ENCODE results near the gene FBXO8. TPM values are rescaled to one million over a fixed set of nuclear protein-coding genes. Genes with fewer than 3 reads are reported as not detected.

Gene FBXO8
- total RNA-seq, 1 experiment from 2014 or later, result 11.7 TPM

- Histone ChIP-seq H3K4me1 (ENCODE audit: insufficient read depth, low read length, poor library complexity, severe bottlenecking) (no peaks in the 10 kb centered on the region), H3K9me3 (ENCODE audit: low read depth, low read length, poor library complexity, severe bottlenecking) (peaks cover 4% of the 10 kb centered on the region), H3K27ac (ENCODE audit: low read depth, low read length, poor library complexity, severe bottlenecking) (no peak overlapping the region), H3K4me3 (ENCODE audit: low read depth, low read length, poor library complexity, severe bottlenecking) (no peak overlapping the region), H3K36me3 (ENCODE audit: insufficient read depth, low read length, poor library complexity, severe bottlenecking) (no peaks in the 10 kb centered on the region), H3K27me3 (replicated peaks; ENCODE audit: insufficient read depth, low read depth, low read length, poor library complexity) (no peaks in the 10 kb centered on the region)
- CTCF ChIA-PET, result no interaction called here
- TF ChIP-seq EZH2 (IDR thresholded peaks at IDR 0.05; ENCODE audit: borderline replicate concordance, low read depth, low read length, poor library complexity, severe bottlenecking), result no peak
- TF ChIP-seq, protein P1, sequence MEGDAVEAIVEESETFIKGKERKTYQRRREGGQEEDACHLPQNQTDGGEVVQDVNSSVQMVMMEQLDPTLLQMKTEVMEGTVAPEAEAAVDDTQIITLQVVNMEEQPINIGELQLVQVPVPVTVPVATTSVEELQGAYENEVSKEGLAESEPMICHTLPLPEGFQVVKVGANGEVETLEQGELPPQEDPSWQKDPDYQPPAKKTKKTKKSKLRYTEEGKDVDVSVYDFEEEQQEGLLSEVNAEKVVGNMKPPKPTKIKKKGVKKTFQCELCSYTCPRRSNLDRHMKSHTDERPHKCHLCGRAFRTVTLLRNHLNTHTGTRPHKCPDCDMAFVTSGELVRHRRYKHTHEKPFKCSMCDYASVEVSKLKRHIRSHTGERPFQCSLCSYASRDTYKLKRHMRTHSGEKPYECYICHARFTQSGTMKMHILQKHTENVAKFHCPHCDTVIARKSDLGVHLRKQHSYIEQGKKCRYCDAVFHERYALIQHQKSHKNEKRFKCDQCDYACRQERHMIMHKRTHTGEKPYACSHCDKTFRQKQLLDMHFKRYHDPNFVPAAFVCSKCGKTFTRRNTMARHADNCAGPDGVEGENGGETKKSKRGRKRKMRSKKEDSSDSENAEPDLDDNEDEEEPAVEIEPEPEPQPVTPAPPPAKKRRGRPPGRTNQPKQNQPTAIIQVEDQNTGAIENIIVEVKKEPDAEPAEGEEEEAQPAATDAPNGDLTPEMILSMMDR (conservative IDR thresholded peaks at IDR 0.05; ENCODE audit: low read depth, low read length), result no peak
- intact Hi-C loops (cut with micrococcal nuclease; ENCODE audit: unreplicated experiment), result no loop called here
- no peak for DNase-seq (ENCODE audit: low spot score)
- POLR2A ChIA-PET (ENCODE audit: low non-redundant PET), result no interaction called here
- no TSS peak for BruUV-seq (replicated peaks)
Measured at GRCh38 chr4:174274436-174274835, 9.0 kb downstream of the FBXO8 start.

DNA sequence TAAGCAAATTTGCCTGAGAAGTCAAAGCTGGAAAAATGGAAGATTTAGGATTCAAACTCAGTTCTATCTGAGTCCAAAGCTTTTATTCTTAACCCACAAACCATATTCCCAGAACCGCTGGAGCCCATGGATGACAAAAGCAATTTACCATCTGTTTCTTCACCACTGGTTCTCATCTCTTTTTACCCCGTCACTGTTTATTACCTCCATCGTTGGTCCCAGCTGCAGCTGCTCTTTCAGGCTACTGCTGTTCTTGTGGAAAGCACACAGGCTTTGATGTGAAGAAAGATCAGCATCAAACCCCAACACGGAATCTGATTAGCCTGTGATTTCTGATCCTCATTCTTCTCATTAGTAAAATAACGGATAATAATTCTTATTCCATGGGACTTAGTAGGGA, 9.5 kb downstream of the FBXO8 start:
- Histone ChIP-seq H3K4me1 (ENCODE audit: insufficient read depth, low read length, poor library complexity, severe bottlenecking) (no peaks in the 10 kb centered on the region), H3K27ac (ENCODE audit: low read depth, low read length, poor library complexity, severe bottlenecking) (no peak overlapping the region), H3K4me3 (ENCODE audit: low read depth, low read length, poor library complexity, severe bottlenecking) (no peak overlapping the region), H3K36me3 (ENCODE audit: insufficient read depth, low read length, poor library complexity, severe bottlenecking) (no peaks in the 10 kb centered on the region), H3K9me3 (ENCODE audit: low read depth, low read length, poor library complexity, severe bottlenecking) (no peaks in the 10 kb centered on the region), H3K27me3 (replicated peaks; ENCODE audit: insufficient read depth, low read depth, low read length, poor library complexity) (no peaks in the 10 kb centered on the region)
- CTCF ChIA-PET, result no interaction called here
- no peak for TF ChIP-seq EZH2 (IDR thresholded peaks at IDR 0.05; ENCODE audit: borderline replicate concordance, low read depth, low read length, poor library complexity, severe bottlenecking)
- TF ChIP-seq, protein P1 (conservative IDR thresholded peaks at IDR 0.05; ENCODE audit: low read depth, low read length), result no peak
- no TSS peak for BruUV-seq (replicated peaks)
- intact Hi-C loops (cut with micrococcal nuclease; ENCODE audit: unreplicated experiment), result no loop called here
- POLR2A ChIA-PET (ENCODE audit: low non-redundant PET), result interaction anchor here (0.5 kb wide), 1 partner anchor 23 kb away, joined by 5 read pairs; no protein-coding TSS in a partner anchor
- DNase-seq (ENCODE audit: low spot score), result no peak

DNA sequence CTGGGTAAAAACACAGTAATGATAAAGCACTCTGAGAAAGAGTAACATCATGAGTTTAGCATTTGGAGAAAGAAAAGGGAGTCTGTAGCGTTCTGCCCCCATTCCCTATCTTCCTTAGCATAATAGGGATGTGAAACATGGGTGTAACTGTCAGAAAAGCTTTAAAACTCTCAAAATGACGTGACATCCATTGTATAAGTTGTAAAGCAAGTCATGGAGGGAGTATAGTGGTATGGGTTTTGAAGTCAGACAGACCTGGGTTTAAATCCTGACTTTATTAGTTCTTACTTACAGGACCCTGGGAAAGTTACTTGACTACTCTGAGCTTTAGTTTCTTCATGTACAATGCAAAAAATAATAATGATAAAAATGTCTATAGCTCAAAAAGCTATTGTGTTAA, 17.1 kb downstream of the FBXO8 start:
- H3K4me1 ChIP-seq (ENCODE audit: insufficient read depth, low read length, poor library complexity, severe bottlenecking), result peaks cover 16% of the 10 kb centered on the region
- CTCF ChIA-PET, result no interaction called here
- no peaks in the 10 kb centered on the region for H3K27me3 ChIP-seq (replicated peaks; ENCODE audit: insufficient read depth, low read depth, low read length, poor library complexity)
- no peak overlapping the region for H3K27ac ChIP-seq (ENCODE audit: low read depth, low read length, poor library complexity, severe bottlenecking)
- intact Hi-C loops (cut with micrococcal nuclease; ENCODE audit: unreplicated experiment), result no loop called here
- H3K36me3 ChIP-seq (ENCODE audit: insufficient read depth, low read length, poor library complexity, severe bottlenecking), result no peaks in the 10 kb centered on the region
- POLR2A ChIA-PET (ENCODE audit: low non-redundant PET), result no interaction called here
- no TSS peak for BruUV-seq (replicated peaks)
- no peak overlapping the region for H3K4me3 ChIP-seq (ENCODE audit: low read depth, low read length, poor library complexity, severe bottlenecking)
- H3K9me3 ChIP-seq (ENCODE audit: low read depth, low read length, poor library complexity, severe bottlenecking), result no peaks in the 10 kb centered on the region
- DNase-seq (ENCODE audit: low spot score), result no peak
- TF ChIP-seq, protein P1 (conservative IDR thresholded peaks at IDR 0.05; ENCODE audit: low read depth, low read length), result no peak
- TF ChIP-seq EZH2 (IDR thresholded peaks at IDR 0.05; ENCODE audit: borderline replicate concordance, low read depth, low read length, poor library complexity, severe bottlenecking), result no peak
